Measurements from ENCODE around the gene DDTL.
"Not testable (repeated sequence)": the region's sequence is repeated elsewhere in the genome, so short reads cannot be mapped to it uniquely, and the experiment has no call there.

DNA sequence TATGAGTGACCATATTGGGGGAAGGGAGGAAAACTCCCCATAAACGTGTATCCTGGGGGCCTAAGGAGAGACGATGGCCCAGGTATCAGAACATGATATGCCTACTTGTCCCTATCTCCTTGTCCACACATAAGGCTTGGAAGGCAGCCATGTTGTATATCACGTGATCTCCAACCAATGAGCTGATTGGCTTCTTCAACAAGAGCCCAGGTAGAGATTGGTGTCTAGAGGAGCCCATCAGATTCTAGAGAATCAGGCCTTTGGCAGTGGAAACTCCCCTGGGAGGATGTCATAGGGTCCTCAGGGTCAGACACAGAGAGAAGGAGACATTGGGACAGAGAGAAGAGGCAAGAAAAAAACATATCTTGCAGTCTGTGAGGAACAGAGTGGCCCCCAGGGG, 19.3 kb upstream of the DDTL start:
- TF ChIP-seq, protein P1, sequence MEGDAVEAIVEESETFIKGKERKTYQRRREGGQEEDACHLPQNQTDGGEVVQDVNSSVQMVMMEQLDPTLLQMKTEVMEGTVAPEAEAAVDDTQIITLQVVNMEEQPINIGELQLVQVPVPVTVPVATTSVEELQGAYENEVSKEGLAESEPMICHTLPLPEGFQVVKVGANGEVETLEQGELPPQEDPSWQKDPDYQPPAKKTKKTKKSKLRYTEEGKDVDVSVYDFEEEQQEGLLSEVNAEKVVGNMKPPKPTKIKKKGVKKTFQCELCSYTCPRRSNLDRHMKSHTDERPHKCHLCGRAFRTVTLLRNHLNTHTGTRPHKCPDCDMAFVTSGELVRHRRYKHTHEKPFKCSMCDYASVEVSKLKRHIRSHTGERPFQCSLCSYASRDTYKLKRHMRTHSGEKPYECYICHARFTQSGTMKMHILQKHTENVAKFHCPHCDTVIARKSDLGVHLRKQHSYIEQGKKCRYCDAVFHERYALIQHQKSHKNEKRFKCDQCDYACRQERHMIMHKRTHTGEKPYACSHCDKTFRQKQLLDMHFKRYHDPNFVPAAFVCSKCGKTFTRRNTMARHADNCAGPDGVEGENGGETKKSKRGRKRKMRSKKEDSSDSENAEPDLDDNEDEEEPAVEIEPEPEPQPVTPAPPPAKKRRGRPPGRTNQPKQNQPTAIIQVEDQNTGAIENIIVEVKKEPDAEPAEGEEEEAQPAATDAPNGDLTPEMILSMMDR (IDR thresholded peaks at IDR 0.05) = not testable (repeated sequence)
- TF ChIP-seq EZH2 (IDR thresholded peaks at IDR 0.05) = not testable (repeated sequence)

Data from neural progenitor cell (in vitro differentiated cells).